Omental fat pad (tissue), 4 donors: ENCODE results near the gene ACTR1A. TPM values are rescaled to one million over a fixed set of nuclear protein-coding genes. Genes with fewer than 3 reads are reported as not detected.
A peak's percentile ranks its signal among the peaks of the same experiment; 100 is the strongest.

Source experiments
- ATAC-seq: fragments of 150-250 bp; one replicate; pipeline ENCODE4 v1.9.1; 2016; ENCODE audit warnings: mild to moderate bottlenecking, moderate library complexity; ENCODE audit not compliant: low FRiP score
- DNase-seq: peaks from one replicate; pipeline ENCODE4 v3.0.0-alpha.2; 2019; ENCODE audit warnings: low spot score
- total RNA-seq, 4 donors: library from RNA; depleted of rRNA; stranded (reverse); fragments of >200 nt; gene quantifications; one replicate each; pipeline ENCODE4 v1.1.0, GENCODE V29; 2016
- TF ChIP-seq, protein P1 (sequence below), 3 donors: fragments of 450-650 bp; IDR thresholded peaks; one replicate each; pipeline ENCODE4 v1.5.1; 2016 to 2017; ENCODE audit warnings: antibody characterized with exemption in 3 of 3, mild to moderate bottlenecking in 3 of 3, moderate library complexity in 2 of 3

ACTR1A gene
- total RNA-seq, 4 donors from 2014 or later: 81.8 to 117 (median 113) TPM

DNA sequence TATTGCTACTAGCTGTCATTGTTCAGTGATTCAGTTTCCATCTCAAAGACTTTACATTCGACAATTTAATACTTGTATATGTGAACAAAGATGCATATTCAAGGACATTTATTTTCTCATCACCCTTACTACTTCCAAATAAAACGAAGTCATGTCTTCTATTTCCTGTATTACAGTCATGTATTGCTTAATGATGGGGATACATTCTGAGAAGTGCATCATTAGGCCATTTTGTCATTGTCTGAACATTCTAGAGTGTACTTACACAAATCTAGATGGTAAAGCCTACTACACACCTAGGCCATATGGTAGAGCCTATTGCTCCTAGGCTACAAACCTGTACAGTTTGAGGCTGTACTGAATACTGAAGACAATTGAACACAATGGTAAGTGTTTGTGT lies 57.7 kb downstream of the ACTR1A start:
- TF ChIP-seq, protein P1, sequence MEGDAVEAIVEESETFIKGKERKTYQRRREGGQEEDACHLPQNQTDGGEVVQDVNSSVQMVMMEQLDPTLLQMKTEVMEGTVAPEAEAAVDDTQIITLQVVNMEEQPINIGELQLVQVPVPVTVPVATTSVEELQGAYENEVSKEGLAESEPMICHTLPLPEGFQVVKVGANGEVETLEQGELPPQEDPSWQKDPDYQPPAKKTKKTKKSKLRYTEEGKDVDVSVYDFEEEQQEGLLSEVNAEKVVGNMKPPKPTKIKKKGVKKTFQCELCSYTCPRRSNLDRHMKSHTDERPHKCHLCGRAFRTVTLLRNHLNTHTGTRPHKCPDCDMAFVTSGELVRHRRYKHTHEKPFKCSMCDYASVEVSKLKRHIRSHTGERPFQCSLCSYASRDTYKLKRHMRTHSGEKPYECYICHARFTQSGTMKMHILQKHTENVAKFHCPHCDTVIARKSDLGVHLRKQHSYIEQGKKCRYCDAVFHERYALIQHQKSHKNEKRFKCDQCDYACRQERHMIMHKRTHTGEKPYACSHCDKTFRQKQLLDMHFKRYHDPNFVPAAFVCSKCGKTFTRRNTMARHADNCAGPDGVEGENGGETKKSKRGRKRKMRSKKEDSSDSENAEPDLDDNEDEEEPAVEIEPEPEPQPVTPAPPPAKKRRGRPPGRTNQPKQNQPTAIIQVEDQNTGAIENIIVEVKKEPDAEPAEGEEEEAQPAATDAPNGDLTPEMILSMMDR (IDR thresholded peaks at IDR 0.05): no peak
- DNase-seq (no peak), ATAC-seq (no peak)

DNA sequence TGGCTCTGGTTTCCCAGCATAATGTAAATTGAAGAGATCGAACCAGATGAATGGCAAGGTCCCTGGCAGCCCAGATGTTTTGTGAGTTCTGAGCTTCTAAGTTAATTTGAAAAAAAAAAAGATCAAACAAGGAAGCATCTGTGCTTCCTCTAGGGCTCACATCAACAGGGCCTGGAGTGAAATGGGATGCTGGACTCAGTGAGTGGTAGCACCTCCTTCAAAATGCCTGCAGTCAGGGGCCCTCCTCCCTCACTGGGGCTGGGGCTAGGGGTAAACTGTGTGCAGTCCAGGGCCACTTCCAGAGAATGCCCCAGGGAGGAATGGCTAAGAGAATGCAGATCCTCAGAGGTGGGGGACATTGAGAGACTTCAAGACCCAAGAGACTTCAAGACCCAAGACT lies 64.1 kb downstream of the ACTR1A start:
- TF ChIP-seq, protein P1 (IDR thresholded peaks at IDR 0.05): no peak
- ATAC-seq (no peak), DNase-seq (no peak)

DNA sequence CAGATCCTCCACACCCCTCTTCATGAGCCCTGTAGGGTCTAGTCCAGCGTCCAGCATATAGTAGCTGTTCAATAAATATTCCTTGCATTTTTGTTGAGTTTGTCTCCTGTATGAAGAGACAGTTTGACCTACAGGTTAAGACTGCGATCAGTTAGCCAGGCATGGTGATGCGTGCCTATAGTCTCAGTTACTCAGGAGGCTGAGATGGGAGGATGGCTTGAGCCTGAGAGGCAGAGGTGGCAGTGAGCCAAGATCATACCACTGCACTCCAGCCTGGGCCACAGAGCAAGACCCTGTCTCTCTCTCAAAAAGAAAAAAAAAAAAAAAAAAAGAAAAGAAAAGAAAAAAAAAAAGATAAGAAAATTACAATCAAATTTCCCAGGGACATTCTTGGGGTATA lies 65.0 kb downstream of the ACTR1A start:
- DNase-seq (no peak), ATAC-seq (no peak)
- TF ChIP-seq, protein P1 (IDR thresholded peaks at IDR 0.05): no peak

DNA sequence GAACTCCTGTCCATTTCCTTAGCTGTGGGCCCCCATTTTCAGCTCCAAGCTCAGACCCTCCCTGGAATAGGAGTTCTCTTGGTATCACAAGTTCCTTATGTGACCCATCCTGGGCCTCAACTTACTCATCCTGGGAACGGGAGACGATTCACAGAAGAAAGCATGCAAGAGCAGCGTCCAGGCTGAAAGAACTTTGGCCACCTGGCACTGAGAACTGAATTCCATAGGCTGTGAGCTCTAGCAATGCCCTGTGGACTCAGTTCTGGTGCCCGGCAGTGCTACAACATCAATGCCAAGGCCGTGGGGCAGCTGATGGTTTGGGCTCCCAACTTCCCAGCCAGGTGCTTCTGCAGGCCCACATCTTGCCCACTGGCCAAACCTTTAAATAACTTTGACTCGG lies 66.2 kb downstream of the ACTR1A start:
- TF ChIP-seq, protein P1 (IDR thresholded peaks at IDR 0.05): no peak
- no peak for DNase-seq
- ATAC-seq: no peak

DNA sequence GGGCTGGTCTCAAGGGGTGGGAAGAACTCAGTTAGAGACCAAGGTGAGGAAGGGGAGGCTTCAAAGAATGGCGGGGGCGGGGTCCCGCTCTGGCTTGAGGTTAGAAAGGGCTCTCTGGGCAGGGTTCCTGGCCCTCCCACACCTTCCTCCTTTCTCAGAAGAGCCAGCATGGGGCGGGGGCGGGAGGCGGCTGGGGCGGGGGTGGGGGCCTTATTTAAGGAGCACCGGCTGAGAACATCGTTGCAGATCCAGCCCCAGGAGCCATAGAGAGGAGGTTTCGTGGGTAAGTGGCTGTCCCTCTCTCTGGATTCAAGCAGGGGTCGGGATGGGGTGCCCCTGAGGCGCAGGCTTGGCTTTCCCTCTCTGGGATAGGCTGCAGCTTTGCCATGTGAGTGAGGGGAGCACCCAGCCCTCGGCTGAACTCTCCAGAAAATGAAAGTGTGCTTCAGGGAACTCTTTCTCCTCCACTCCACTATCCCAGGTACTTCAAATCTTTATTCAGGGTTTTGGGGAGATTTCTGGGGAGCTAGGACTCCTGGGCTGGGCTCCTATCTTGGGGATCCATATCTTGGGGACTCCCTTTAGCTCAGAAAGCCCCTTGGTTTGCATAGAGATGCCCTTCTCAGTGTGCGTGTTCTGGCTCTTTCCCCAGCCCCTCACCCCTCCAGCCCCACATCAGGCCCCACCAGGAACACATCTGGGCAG lies 66.8 kb downstream of the ACTR1A start:
- ATAC-seq (peak; percentile 25), DNase-seq (no peak)
- TF ChIP-seq, protein P1 (IDR thresholded peaks at IDR 0.05): no peak

DNA sequence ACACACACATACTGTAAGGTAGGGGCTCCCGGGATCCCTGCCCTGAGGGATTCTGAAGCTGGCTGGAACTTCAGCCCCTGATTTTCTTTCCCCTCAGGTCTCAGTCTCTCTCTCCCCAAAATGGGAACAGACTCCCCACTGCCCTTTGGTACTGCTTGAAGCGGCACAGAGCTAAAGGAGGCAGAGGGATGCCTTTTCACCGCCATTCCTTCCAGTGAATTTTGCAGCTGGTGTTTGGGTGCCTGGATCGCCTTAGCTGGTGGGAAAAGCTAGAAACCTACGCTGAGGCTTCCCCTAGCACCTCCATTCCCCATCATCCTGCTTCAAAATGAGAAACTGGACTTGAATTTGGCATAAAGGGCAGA lies 67.4 kb downstream of the ACTR1A start:
- DNase-seq (no peak), ATAC-seq (no peak)
- TF ChIP-seq, protein P1 (IDR thresholded peaks at IDR 0.05): no peak

DNA sequence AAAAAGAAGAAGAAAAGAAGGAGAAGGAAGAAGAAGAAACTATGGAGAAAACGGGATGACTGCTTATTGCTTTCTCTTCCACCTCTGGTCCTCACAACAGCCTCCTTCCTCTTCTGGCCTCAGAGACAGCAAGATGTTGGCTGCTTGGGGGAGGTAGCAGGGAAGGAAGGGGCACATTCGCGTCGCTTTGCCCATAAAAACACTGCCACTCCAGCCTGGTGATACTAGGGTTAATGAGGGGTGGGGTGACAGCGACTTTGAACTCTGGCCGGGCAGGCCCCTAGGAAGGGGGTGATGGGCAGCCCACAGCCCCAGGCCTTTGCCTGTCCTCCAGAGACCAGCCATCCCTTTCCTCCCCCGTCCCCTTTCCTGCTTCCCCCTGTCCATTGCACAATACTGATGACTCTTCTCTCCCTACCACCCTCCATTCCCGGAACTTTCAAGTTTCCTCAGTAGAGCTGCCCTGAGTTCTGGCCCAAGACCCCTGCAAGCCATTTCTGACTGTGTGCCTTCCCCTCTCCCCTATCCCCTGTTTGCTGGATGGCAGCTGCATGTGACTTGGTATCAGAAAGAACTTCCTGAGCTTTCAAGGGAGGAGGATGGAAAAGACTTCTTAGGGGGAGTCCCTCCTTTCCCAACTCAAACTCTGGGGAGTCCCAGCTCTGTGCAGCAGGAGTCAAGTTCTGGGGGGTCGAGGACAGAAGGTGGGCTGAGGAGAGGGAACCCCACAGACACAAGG lies 67.9 kb downstream of the ACTR1A start:
- TF ChIP-seq, protein P1 (IDR thresholded peaks at IDR 0.05): no peak

More for the DNA sequence above, 67.9 kb downstream of the ACTR1A start:
- no peak for DNase-seq
- peak; percentile 59 for ATAC-seq
